Upper lobe of right lung (tissue), 1 donor: Measurements from ENCODE around the gene ARFIP1. TPM values are rescaled to one million over a fixed set of nuclear protein-coding genes. Genes with fewer than 3 reads are reported as not detected.
A peak's percentile ranks its signal among the peaks of the same experiment; 100 is the strongest.
"Not testable (repeated sequence)": the region's sequence is repeated elsewhere in the genome, so short reads cannot be mapped to it uniquely, and the experiment has no call there.

ENCODE experiments used
- ATAC-seq: fragments of 200-7000 bp; cut with Tn5 transposase; one replicate; pipeline ENCODE4 v1.9.1; 2020; ENCODE audit warnings: mild to moderate bottlenecking, moderate library complexity
- DNase-seq: peaks from one replicate; pipeline ENCODE4 v3.0.0-alpha.2; 2020
- H3K27ac ChIP-seq: fragments of 200-600 bp; one replicate; pipeline ENCODE4 v1.8.0; 2022
- H3K27me3 ChIP-seq: fragments of 200-600 bp; one replicate; pipeline ENCODE4 v1.8.0; 2022; ENCODE audit warnings: mild to moderate bottlenecking
- H3K36me3 ChIP-seq: fragments of 200-600 bp; one replicate; pipeline ENCODE4 v1.8.0; 2022
- H3K4me1 ChIP-seq: fragments of 200-600 bp; one replicate; pipeline ENCODE4 v1.8.0; 2022
- H3K4me3 ChIP-seq: fragments of 200-600 bp; one replicate; pipeline ENCODE4 v1.8.0; 2022; ENCODE audit warnings: mild to moderate bottlenecking
- H3K9me3 ChIP-seq: fragments of 200-600 bp; one replicate; pipeline ENCODE4 v1.8.0; 2022
- CTCF ChIP-seq: fragments of 200-600 bp; IDR thresholded peaks from one replicate; pipeline ENCODE4 v1.8.0; 2022; ENCODE audit warnings: antibody characterized with exemption
- intact Hi-C: fragments of 100-400 bp; cut with DNase I; formaldehyde crosslinking; loops from one replicate; pipeline ENCODE4 v1.11.0; 2022
- total RNA-seq: library from RNA; stranded (reverse); fragmentation: NEBNext Ultra II Directional; extraction: Animal tissue kit (Norgen Biotek cat#: 25700); gene quantifications from one replicate; pipeline ENCODE4 v1.2.1, GENCODE V29; 2021
- donor health status: DM: no; HTN: yes; CAD: no; lungs with severe emphysema.

ARFIP1 gene
- total RNA-seq, 1 donor from 2014 or later, result 29.3 TPM

- no peaks in the 10 kb centered on the region for H3K27me3 ChIP-seq
- DNase-seq, result no peak
- peaks cover 6% of the 10 kb centered on the region for H3K4me1 ChIP-seq
- ATAC-seq, result no peak
- no peaks in the 10 kb centered on the region for H3K9me3 ChIP-seq
- TF ChIP-seq CTCF, result no peak
- no peak overlapping the region for H3K27ac ChIP-seq
- no peak overlapping the region for H3K4me3 ChIP-seq
- intact Hi-C loops, result no loop called here
- no peaks in the 10 kb centered on the region for H3K36me3 ChIP-seq
Observed at GRCh38 chr4:152858934-152859333, 79.2 kb downstream of the ARFIP1 start.

- Histone ChIP-seq H3K4me3 (no peak overlapping the region), H3K27ac (no peak overlapping the region), H3K9me3 (no peaks in the 10 kb centered on the region), H3K36me3 (peaks cover 5% of the 10 kb centered on the region), H3K4me1 (peaks cover 6% of the 10 kb centered on the region), H3K27me3 (no peaks in the 10 kb centered on the region)
- intact Hi-C loops, result no loop called here
- DNase-seq, result no peak
- ATAC-seq, result no peak
- no peak for TF ChIP-seq CTCF
Observed at GRCh38 chr4:152860046-152860445, 80.3 kb downstream of the ARFIP1 start.

DNA sequence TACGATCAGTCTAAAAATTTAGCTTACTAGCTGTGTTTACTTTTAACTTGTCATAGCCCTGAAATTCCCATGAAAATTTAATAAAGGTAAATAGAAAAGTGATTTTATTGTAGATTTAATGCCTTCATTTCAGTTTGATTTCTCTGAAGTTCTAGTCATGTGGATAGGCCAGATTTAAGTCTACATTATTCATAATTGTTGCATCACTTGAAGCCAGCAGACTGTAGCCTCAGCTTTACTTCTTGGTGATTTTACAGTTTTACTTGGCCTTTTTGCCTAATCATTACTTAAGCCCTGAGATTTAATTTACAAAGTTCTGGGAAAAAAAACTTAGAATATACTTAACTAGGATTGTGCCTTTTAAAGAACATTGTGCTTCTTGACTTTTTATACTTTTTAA, 82.9 kb downstream of the ARFIP1 start:
- intact Hi-C loops, result no loop called here
- Histone ChIP-seq H3K4me1 (peaks cover 5% of the 10 kb centered on the region), H3K27me3 (no peaks in the 10 kb centered on the region), H3K4me3 (no peak overlapping the region), H3K36me3 (peaks cover 5% of the 10 kb centered on the region), H3K27ac (no peak overlapping the region), H3K9me3 (no peaks in the 10 kb centered on the region)
- DNase-seq (no peak), ATAC-seq (no peak)
- no peak for TF ChIP-seq CTCF

GRCh38 chr4:152864361-152864760, 84.6 kb downstream of the ARFIP1 start:
- peaks cover 5% of the 10 kb centered on the region for H3K36me3 ChIP-seq
- ATAC-seq, result no peak
- H3K9me3 ChIP-seq, result no peaks in the 10 kb centered on the region
- H3K27me3 ChIP-seq, result no peaks in the 10 kb centered on the region
- no peak overlapping the region for H3K4me3 ChIP-seq
- intact Hi-C loops, result no loop called here
- no peak for TF ChIP-seq CTCF
- no peaks in the 10 kb centered on the region for H3K4me1 ChIP-seq
- no peak overlapping the region for H3K27ac ChIP-seq
- no peak for DNase-seq

DNA sequence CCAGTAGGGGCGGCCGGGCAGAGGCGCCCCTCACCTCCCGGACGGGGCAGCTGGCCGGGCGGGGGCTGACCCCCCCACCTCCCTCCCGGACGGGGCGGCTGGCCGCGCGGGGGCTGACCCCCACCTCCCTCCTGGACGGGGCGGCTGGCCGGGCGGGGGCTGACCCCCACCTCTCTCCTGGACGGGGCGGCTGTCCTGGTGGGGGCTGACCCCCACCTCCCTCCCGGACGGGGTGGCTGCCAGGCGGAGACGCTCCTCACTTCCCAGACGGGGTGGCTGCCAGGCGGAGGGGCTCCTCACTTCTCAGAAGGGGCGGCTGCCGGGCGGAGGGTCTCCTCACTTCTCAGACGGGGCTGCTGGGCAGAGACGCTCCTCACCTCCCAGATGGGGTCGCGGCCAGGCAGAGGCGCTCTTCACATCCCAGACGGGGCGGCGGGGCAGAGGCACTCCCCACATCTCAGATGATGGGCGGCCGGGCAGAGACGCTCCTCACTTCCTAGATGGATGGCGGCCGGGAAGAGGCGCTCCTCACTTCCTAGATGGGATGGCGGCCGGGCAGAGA, 86.8 kb downstream of the ARFIP1 start:
- H3K4me1 ChIP-seq, H3K9me3 ChIP-seq, intact Hi-C loops, H3K4me3 ChIP-seq, H3K36me3 ChIP-seq, H3K27me3 ChIP-seq, H3K27ac ChIP-seq, ATAC-seq: not testable (repeated sequence)
- peak; percentile 50 for DNase-seq

DNA sequence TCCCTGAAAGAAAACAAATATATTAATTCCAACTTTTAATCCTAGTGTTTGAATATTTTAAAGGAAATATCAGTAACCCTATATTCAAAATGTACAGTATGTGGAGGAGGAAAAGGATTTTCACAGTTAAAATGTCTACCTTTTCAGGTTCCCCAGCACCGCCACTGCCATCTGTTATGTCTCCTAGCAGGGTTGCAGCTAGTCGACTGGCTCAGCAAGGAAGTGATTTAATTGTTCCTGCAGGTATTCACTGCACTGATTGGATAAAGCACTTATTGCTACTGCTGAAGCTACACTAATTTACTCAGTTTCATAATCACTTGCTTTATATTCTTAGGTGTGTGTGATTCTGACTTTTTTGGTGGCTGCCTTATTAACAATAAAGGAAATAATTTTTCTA, 90.9 kb downstream of the ARFIP1 start:
- Histone ChIP-seq H3K27me3 (no peaks in the 10 kb centered on the region), H3K4me1 (no peaks in the 10 kb centered on the region), H3K36me3 (peaks cover 13% of the 10 kb centered on the region), H3K27ac (no peak overlapping the region), H3K9me3 (no peaks in the 10 kb centered on the region), H3K4me3 (no peak overlapping the region)
- no peak for TF ChIP-seq CTCF
- no peak for ATAC-seq
- intact Hi-C loops, result no loop called here
- no peak for DNase-seq
